ENCODE data around the gene ZNF148. TPM values are rescaled to one million over a fixed set of nuclear protein-coding genes. Genes with fewer than 3 reads are reported as not detected.

Gene ZNF148
- total RNA-seq, 4 donors from 2014 or later = 32.4 to 50.7 (median 39.4) TPM

- no peak for ATAC-seq
- Histone ChIP-seq H3K36me3 (no peaks in the 10 kb centered on the region), H3K4me3 (no peak overlapping the region), H3K4me1 (peaks cover 0 to 12% (median 0%) of the 10 kb centered on the region in 3 donors), H3K9me3 (no peaks in the 10 kb centered on the region), H3K27me3 (no peaks in the 10 kb centered on the region), H3K27ac (no peak overlapping the region)
- no peak for TF ChIP-seq POLR2AphosphoS5 (IDR thresholded peaks at IDR 0.05)
- no peak for TF ChIP-seq POLR2A (IDR thresholded peaks at IDR 0.05)
- no peak for TF ChIP-seq CTCF (IDR thresholded peaks at IDR 0.05)
- no peak for TF ChIP-seq EP300 (IDR thresholded peaks at IDR 0.05)
- 74 to 100% methylated on average over 2 to 3 of the region's 3 CpGs for WGBS, 2 donors (ENCODE audit: low coverage in 1 of 2)
Measured at GRCh38 chr3:125239266-125239665, 135.9 kb downstream of the ZNF148 start.

GRCh38 chr3:125238759-125239158 lies 136.4 kb downstream of the ZNF148 start:
- peaks cover 0 to 12% (median 0%) of the 10 kb centered on the region in 3 donors for H3K4me1 ChIP-seq
- ATAC-seq = no peak
- H3K36me3 ChIP-seq = peaks cover 0 to 2% of the 10 kb centered on the region in 2 donors
- no peaks in the 10 kb centered on the region for H3K9me3 ChIP-seq
- WGBS, 2 donors (ENCODE audit: low coverage in 1 of 2) = 85 to 97% methylated on average over 3 of the region's 3 CpGs
- no peak for TF ChIP-seq POLR2AphosphoS5 (IDR thresholded peaks at IDR 0.05)
- TF ChIP-seq CTCF (IDR thresholded peaks at IDR 0.05) = no peak
- TF ChIP-seq POLR2A (IDR thresholded peaks at IDR 0.05) = no peak
- TF ChIP-seq EP300 (IDR thresholded peaks at IDR 0.05) = no peak
- no peaks in the 10 kb centered on the region for H3K27me3 ChIP-seq
- no peak overlapping the region for H3K4me3 ChIP-seq
- no peak overlapping the region for H3K27ac ChIP-seq

GRCh38 chr3:125236331-125236903 lies 138.7 kb downstream of the ZNF148 start:
- Histone ChIP-seq H3K4me3 (no peak overlapping the region), H3K4me1 (peaks cover 0 to 12% (median 0%) of the 10 kb centered on the region in 3 donors), H3K27ac (peak overlapping the region in 2 of 4 donors; percentile 14 to 28), H3K27me3 (no peaks in the 10 kb centered on the region), H3K9me3 (no peaks in the 10 kb centered on the region), H3K36me3 (peaks cover 0 to 26% of the 10 kb centered on the region in 2 donors)
- TF ChIP-seq POLR2A (IDR thresholded peaks at IDR 0.05) = no peak
- TF ChIP-seq CTCF (IDR thresholded peaks at IDR 0.05) = no peak
- no peak for TF ChIP-seq POLR2AphosphoS5 (IDR thresholded peaks at IDR 0.05)
- no peak for TF ChIP-seq EP300 (IDR thresholded peaks at IDR 0.05)
- WGBS, 2 donors (ENCODE audit: low coverage in 1 of 2) = 46 to 55% methylated on average over 5 to 6 of the region's 6 CpGs
- ATAC-seq = no peak

- peaks cover 0 to 12% (median 0%) of the 10 kb centered on the region in 3 donors for H3K4me1 ChIP-seq
- H3K27me3 ChIP-seq = no peaks in the 10 kb centered on the region
- H3K9me3 ChIP-seq = no peaks in the 10 kb centered on the region
- no peak overlapping the region for H3K27ac ChIP-seq
- no peak for ATAC-seq
- WGBS, 2 donors (ENCODE audit: low coverage in 1 of 2) = 100% methylated on average over 1 of the region's 1 CpG
- H3K36me3 ChIP-seq = peaks cover 0 to 26% of the 10 kb centered on the region in 2 donors
- no peak overlapping the region for H3K4me3 ChIP-seq
- TF ChIP-seq CTCF (IDR thresholded peaks at IDR 0.05) = no peak
- no peak for TF ChIP-seq POLR2A (IDR thresholded peaks at IDR 0.05)
- no peak for TF ChIP-seq EP300 (IDR thresholded peaks at IDR 0.05)
- no peak for TF ChIP-seq POLR2AphosphoS5 (IDR thresholded peaks at IDR 0.05)
Measured at GRCh38 chr3:125234831-125235230, 140.3 kb downstream of the ZNF148 start.

GRCh38 chr3:125232401-125232800 lies 142.7 kb downstream of the ZNF148 start:
- H3K36me3 ChIP-seq = peaks cover 0 to 33% of the 10 kb centered on the region in 2 donors
- H3K27me3 ChIP-seq = no peaks in the 10 kb centered on the region
- H3K9me3 ChIP-seq = no peaks in the 10 kb centered on the region
- H3K27ac ChIP-seq = no peak overlapping the region
- no peak for TF ChIP-seq POLR2AphosphoS5 (IDR thresholded peaks at IDR 0.05)
- no peak for TF ChIP-seq POLR2A (IDR thresholded peaks at IDR 0.05)
- no peak for TF ChIP-seq CTCF (IDR thresholded peaks at IDR 0.05)
- 100% methylated on average over 1 of the region's 3 CpGs; no CpG with 5 or more reads in 1 of the 2 donors for WGBS, 2 donors (ENCODE audit: low coverage in 1 of 2)
- H3K4me3 ChIP-seq = no peak overlapping the region
- H3K4me1 ChIP-seq = peaks cover 0 to 12% (median 0%) of the 10 kb centered on the region in 3 donors
- no peak for ATAC-seq
